ENCODE measurements around the gene PML.
A peak's percentile ranks its signal among the peaks of the same experiment; 100 is the strongest.
"Not testable (repeated sequence)": the region's sequence is repeated elsewhere in the genome, so short reads cannot be mapped to it uniquely, and the experiment has no call there.

The PML gene

GRCh38 chr15:74056330-74056729, 61.8 kb downstream of the PML start:
- not testable (repeated sequence) for DNase-seq (ENCODE audit: low read depth in 1 of 2, low spot score in 1 of 2)

- DNase-seq (ENCODE audit: low read depth in 1 of 2, low spot score in 1 of 2), result not testable (repeated sequence)
Measured at GRCh38 chr15:74059050-74059833, 64.7 kb downstream of the PML start.

GRCh38 chr15:74060251-74060650, 65.7 kb downstream of the PML start:
- DNase-seq (ENCODE audit: low read depth in 1 of 2, low spot score in 1 of 2), result no peak

GRCh38 chr15:74062236-74062635, 67.7 kb downstream of the PML start:
- no peak for DNase-seq (ENCODE audit: low read depth in 1 of 2, low spot score in 1 of 2)

GRCh38 chr15:74062671-74063070, 68.2 kb downstream of the PML start:
- DNase-seq (ENCODE audit: low read depth in 1 of 2, low spot score in 1 of 2), result no peak

GRCh38 chr15:74063425-74064146, 69.1 kb downstream of the PML start:
- DNase-seq (ENCODE audit: low read depth in 1 of 2, low spot score in 1 of 2), result not testable (repeated sequence)

- DNase-seq (ENCODE audit: low read depth in 1 of 2, low spot score in 1 of 2), result not testable (repeated sequence)
Measured at GRCh38 chr15:74064183-74064582, 69.7 kb downstream of the PML start.

GRCh38 chr15:74064822-74065221, 70.3 kb downstream of the PML start:
- not testable (repeated sequence) for DNase-seq (ENCODE audit: low read depth in 1 of 2, low spot score in 1 of 2)

GRCh38 chr15:74065684-74066411, 71.3 kb downstream of the PML start:
- DNase-seq (ENCODE audit: low read depth in 1 of 2, low spot score in 1 of 2), result peak; percentile 27 to 31

- DNase-seq (ENCODE audit: low read depth in 1 of 2, low spot score in 1 of 2), result not testable (repeated sequence)
Measured at GRCh38 chr15:74071645-74072044, 77.1 kb downstream of the PML start.

- not testable (repeated sequence) for DNase-seq (ENCODE audit: low read depth in 1 of 2, low spot score in 1 of 2)
Measured at GRCh38 chr15:74072132-74072531, 77.6 kb downstream of the PML start.

GRCh38 chr15:74072614-74073337, 78.3 kb downstream of the PML start:
- DNase-seq (ENCODE audit: low read depth in 1 of 2, low spot score in 1 of 2), result not testable (repeated sequence)

- not testable (repeated sequence) for DNase-seq (ENCODE audit: low read depth in 1 of 2, low spot score in 1 of 2)
Measured at GRCh38 chr15:74075781-74076180, 81.3 kb downstream of the PML start.

GRCh38 chr15:74082450-74082849, 87.9 kb downstream of the PML start, which contains the start of gene GOLGA6A:
Gene GOLGA6A, minus strand, starts transcription at chr15:74082550. Its CDS starts 41 bp downstream, at chr15:74082509.
- not testable (repeated sequence) for DNase-seq (ENCODE audit: low read depth in 1 of 2, low spot score in 1 of 2)

- DNase-seq (ENCODE audit: low read depth in 1 of 2, low spot score in 1 of 2), result not testable (repeated sequence)
Measured at GRCh38 chr15:74094567-74094966, 100.1 kb downstream of the PML start.

- DNase-seq (ENCODE audit: low read depth in 1 of 2, low spot score in 1 of 2), result not testable (repeated sequence)
Measured at GRCh38 chr15:74095610-74096009, 101.1 kb downstream of the PML start.

GRCh38 chr15:74096753-74097474, 102.4 kb downstream of the PML start:
- not testable (repeated sequence) for DNase-seq (ENCODE audit: low read depth in 1 of 2, low spot score in 1 of 2)
